Measurements from ENCODE around the gene TMA7.

Gene TMA7

GRCh38 chr3:48411041-48411588 is 28.9 kb upstream of the TMA7 start:
- DNase-seq (ENCODE audit: low spot score), result peak; percentile 10
- TF ChIP-seq, protein P1, sequence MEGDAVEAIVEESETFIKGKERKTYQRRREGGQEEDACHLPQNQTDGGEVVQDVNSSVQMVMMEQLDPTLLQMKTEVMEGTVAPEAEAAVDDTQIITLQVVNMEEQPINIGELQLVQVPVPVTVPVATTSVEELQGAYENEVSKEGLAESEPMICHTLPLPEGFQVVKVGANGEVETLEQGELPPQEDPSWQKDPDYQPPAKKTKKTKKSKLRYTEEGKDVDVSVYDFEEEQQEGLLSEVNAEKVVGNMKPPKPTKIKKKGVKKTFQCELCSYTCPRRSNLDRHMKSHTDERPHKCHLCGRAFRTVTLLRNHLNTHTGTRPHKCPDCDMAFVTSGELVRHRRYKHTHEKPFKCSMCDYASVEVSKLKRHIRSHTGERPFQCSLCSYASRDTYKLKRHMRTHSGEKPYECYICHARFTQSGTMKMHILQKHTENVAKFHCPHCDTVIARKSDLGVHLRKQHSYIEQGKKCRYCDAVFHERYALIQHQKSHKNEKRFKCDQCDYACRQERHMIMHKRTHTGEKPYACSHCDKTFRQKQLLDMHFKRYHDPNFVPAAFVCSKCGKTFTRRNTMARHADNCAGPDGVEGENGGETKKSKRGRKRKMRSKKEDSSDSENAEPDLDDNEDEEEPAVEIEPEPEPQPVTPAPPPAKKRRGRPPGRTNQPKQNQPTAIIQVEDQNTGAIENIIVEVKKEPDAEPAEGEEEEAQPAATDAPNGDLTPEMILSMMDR (IDR thresholded peaks at IDR 0.05; ENCODE audit: extremely low read depth, missing control alignments), result no peak

- DNase-seq (ENCODE audit: low spot score), result no peak
Measured at GRCh38 chr3:48411606-48412374, 28.3 kb upstream of the TMA7 start.

DNA sequence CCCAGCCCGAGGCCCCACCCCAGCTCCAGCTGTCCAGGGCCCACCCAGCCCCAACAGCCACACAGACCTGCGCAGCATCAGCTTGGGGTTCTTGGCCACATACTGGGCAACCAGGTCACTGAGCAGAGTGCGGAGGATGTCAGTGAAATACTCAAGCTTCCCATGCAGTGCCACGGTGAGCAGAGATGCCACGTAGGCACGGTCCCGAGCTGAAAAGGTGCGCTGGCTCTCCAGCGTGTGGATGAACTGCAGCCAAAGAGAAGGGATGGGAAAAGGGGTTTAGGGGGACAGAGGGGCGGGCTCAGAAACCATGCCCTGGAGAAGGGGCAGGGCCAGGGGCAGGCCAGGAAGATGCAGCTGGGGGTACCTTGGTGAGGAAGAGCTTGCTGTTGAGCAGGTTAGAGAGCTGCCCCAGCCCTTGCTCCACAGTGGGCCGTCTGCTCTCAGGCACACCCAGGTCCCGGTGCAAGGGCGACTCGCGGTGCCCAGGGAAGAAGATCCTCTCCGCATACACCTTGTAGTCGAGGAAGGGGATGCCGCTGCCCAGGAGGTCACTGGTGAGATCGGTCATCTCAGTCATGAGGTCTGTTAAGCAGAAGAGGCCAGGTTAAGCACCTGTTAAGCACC is 27.6 kb upstream of the TMA7 start:
- no peak for DNase-seq (ENCODE audit: low spot score)
- TF ChIP-seq, protein P1 (IDR thresholded peaks at IDR 0.05; ENCODE audit: extremely low read depth, missing control alignments), result no peak

More at GRCh38 chr3:48411606-48412374, 28.3 kb upstream of the TMA7 start:
- TF ChIP-seq, protein P1 (IDR thresholded peaks at IDR 0.05; ENCODE audit: extremely low read depth, missing control alignments), result no peak

DNA sequence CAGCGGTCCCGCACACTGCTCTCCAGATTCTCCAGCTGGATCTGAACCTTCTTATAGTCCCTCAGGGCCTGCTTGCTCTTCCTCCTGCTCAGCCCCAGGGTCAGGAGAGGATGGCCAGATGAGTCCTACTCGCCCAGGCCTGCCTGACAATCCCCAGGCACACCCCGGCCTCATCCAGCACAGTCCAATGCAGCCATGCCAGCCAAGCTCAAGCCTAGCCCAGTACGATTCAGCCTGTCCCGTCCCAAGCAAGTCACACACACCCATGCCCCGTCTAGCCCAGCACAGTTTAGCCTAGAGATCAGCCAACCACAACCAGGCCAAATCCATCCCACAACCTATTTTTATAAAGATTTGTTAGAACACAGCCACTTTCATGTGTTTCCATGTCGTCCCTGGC is 27.0 kb upstream of the TMA7 start:
- TF ChIP-seq, protein P1 (IDR thresholded peaks at IDR 0.05; ENCODE audit: extremely low read depth, missing control alignments), result no peak
- DNase-seq (ENCODE audit: low spot score), result no peak

DNA sequence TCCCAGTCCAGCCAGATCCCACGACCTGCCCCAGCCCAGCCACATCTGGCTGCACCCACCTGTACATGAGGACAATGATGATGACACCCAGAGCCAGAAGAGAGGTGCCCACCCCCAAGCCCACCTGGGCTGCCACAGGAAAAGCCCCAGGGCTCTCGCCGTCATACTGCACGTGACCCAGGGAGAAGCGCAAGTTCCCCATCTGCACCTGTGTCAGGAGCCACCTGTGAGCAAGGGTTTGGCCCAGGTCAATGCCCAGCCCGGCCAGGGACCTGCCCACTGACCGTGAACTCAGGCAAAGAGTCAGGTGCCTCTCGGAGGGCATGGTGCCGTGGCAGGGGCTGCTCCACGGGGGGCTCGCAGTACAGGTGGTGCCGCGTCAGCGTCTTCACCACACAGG is 26.4 kb upstream of the TMA7 start:
- no peak for DNase-seq (ENCODE audit: low spot score)
- TF ChIP-seq, protein P1 (IDR thresholded peaks at IDR 0.05; ENCODE audit: extremely low read depth, missing control alignments), result no peak

DNA sequence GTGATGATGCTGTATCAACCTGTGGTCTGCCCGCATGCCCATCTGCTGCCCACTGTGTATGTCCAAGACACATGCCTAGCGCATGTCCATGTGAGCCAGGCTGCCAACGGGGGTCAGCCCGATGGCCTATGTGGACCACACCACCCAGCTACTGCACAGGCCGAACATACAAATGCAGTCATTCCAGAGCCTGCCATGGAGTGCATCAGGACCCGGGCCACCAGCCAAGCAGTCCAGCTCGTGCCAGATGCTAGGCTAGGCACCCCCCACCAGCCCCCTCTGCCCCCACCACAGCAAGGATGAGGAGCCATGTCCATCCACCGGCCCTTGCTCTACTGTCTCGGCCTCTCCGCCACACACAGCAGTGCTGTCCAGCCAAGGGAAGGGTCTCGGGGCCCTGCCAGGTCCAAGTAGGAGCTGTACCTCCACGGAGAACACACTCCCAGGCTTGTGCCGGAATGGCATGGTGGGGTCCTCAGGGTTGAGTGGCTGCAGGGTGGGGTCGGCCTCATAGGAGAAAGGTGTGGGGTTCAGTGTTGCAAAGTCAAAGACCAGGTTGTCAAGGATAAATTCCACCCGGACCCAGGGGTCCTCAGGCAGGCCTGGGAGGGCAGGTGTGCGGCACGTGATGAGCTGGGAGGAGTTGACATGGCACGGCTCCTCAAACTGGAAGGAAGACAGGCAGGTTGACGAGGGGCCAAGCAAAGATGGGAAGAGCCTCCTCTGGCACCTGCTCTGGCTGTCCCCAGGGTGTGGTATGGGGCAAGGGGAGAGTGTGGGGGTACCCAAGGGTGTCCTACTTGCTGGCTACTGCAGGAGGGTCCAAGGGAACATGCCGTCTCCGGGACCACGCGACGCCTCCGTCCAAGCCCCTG is 25.4 kb upstream of the TMA7 start:
- TF ChIP-seq, protein P1 (IDR thresholded peaks at IDR 0.05; ENCODE audit: extremely low read depth, missing control alignments), result no peak
- DNase-seq (ENCODE audit: low spot score), result no peak

All from GM20000 (cell line).